ENCODE results near the gene TINAG.

- no peak for TF ChIP-seq CTCF (IDR thresholded peaks at IDR 0.05)
- no peak for TF ChIP-seq POLR2A (IDR thresholded peaks at IDR 0.05)
- no peak for TF ChIP-seq POLR2AphosphoS5 (IDR thresholded peaks at IDR 0.05)
These were observed 52.9 kb downstream of the TINAG start for GRCh38 chr6:54361188-54361587.

All from suprapubic skin (tissue), 4 donors.